Epithelial cell of prostate (primary cell): ENCODE measurements around the gene SKI.
A peak's percentile ranks its signal among the peaks of the same experiment; 100 is the strongest.

ENCODE experiments used
- DNase-seq: peaks from one replicate; pipeline ENCODE4 v3.0.0-alpha.2; 2011; ENCODE audit warnings: low read depth, low spot score
- H3K27ac ChIP-seq: fragments of 450-650 bp; 2 replicates; pipeline ENCODE4 v1.5.1; 2017; ENCODE audit warnings: mild to moderate bottlenecking

Gene SKI

GRCh38 chr1:2228157-2228594 lies at the start of gene SKI:
TSS of gene SKI (plus strand) at chr1:2228319. CDS start at chr1:2228767, 448 bp downstream.
- DNase-seq: no peak

GRCh38 chr1:2178875-2179274 lies 49.2 kb upstream of the SKI start:
- DNase-seq: no peak
- H3K27ac ChIP-seq: no peak overlapping the region

More at GRCh38 chr1:2228157-2228594, at the start of gene SKI:
- H3K27ac ChIP-seq: peak within 1 kb of the TSS; percentile 85

DNA sequence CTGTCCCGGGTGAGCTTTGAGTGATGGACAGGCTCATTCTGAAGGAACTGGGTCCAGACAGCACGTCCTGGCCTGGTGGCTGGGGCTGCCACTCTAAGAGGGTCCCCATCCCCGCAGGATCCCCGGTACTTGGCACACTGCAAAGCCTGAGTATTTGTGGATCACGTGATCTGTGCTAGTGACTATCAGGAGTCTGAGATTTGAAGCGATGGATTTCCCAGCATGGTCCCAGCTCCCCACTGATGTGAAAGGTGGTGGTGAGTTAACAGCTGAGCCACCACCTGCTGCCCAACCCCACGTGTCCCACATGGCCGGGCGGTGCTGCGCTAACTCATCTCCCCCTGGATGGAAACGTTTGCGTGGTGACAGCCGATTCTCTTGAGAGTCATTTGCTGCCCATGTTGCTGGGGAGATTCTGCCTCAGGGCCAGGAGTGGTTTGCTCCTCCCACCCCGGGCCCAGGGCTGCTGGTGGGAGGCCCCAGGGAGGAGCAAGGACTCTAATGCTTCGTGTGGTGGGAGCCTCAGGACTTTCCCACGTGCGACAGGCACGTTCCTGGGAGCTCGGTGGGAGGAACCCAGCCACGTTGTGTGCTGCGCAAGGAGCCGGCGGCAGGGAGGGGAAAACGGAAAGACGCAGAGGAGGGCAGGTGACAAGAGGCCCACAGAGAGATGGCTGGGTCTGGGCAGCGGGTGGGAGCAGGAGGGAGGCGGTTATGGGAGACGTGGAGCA lies 48.7 kb upstream of the SKI start:
- no peak overlapping the region for H3K27ac ChIP-seq
- no peak for DNase-seq

DNA sequence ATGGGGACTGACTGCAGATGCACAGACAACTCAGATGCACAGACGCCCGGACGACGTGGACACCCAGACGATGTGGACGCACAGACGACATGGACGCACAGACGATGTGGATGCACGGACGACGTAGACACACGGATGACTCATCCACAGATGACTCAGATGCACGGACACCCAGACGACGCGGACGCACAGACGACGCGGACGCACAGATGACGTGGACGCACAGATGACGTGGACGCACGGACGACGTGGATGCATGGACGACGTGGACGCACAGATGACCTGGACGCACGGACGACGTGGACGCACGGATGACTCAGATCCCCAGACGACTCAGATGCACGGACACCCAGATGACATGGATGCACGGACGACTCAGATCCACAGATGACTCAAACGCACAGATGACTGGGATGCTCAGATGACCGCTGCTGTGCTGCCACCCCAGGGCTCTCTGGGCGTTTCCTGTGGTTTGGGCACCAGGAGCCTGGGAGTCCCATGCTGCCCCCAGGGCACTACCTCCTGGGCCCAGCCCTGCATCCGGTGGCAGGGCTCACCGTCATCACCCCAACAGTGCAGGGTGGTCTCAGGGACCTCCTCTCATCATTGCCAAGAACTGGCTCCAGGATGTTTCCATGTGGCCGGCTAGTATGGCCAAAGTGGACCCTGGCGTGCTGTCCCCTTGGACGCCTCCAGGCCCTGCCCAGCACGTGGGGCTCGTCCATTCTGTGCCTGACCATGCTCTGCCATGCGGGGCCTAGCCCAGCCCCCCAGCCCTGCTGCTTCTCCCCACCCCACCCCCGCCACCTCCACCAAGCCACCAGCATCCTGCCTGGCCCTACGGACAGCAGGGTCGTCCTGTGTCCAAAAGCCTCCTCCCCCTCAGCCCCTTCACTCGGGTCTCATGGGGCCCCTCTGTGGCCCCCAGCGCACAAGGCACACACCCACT lies 47.5 kb upstream of the SKI start:
- no peak overlapping the region for H3K27ac ChIP-seq

DNA sequence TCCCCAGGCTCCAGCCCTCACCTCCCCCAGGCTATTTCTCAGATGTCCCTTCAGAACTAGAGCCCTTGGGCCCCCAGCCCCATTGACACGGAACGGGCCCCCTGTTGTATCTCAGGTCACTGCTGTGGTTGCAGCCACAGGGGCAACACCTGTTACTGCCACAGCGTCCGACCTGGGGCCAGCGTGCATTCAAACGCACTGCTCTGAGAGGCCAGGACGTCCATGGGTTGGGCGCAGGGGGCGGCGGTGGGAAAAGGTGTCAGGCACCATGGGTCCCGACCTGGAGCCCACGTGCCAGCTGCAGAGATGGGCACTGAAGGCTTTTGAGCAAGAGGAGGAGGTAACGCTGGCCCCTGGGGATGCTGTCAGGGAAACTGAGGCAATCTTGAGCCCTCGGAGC lies 46.8 kb upstream of the SKI start:
- no peak overlapping the region for H3K27ac ChIP-seq
- DNase-seq: no peak

More for the DNA sequence above, 47.5 kb upstream of the SKI start:
- DNase-seq: no peak

- no peak for DNase-seq
- no peak overlapping the region for H3K27ac ChIP-seq
Measured at GRCh38 chr1:2181752-2182151, 46.4 kb upstream of the SKI start.

DNA sequence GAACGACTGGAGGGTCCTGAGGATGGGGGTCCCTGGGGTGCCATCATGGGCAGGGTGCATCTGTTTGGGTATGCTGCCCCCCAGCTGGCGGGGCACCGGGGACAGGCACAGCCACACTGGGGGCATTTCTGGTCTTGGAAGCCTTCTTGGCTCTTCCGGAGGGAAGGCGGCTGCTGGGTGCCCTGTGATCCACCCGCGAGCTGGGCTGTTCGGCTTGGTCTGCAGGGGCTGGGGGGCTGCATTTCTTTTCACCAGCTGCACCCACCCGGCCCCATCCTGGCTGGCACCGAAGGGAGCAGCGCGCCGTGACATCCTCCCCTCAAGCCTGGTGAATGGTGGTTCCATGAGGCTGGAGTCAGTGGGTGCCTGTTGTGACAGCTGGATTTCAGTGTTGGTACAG lies 45.7 kb upstream of the SKI start:
- no peak overlapping the region for H3K27ac ChIP-seq
- no peak for DNase-seq

DNA sequence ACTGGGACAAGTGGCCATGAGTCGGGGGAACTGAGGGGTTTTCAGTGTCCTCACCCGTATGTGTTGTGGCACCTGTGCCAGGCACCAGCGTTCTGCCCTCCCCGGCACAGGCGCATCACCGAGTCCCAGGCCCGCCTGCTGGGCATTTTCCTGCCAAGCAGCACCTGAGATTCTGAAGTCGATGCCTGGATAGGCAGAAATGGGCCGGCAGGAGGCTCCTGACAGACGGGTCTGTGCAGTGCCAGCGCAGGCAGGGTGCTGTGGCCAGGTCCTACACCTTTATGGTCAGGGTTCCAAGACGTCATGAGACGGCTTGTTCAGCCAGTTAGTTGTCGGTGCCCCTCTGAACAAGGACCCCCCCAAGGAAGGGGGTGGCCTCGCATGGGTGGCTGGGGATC lies 44.2 kb upstream of the SKI start:
- no peak for DNase-seq
- no peak overlapping the region for H3K27ac ChIP-seq

GRCh38 chr1:2184531-2184930 lies 43.6 kb upstream of the SKI start:
- H3K27ac ChIP-seq: no peak overlapping the region
- DNase-seq: no peak

GRCh38 chr1:2184934-2185333 lies 43.2 kb upstream of the SKI start:
- no peak for DNase-seq
- H3K27ac ChIP-seq: no peak overlapping the region

GRCh38 chr1:2185880-2186855 lies 42.0 kb upstream of the SKI start:
- DNase-seq: no peak
- no peak overlapping the region for H3K27ac ChIP-seq

DNA sequence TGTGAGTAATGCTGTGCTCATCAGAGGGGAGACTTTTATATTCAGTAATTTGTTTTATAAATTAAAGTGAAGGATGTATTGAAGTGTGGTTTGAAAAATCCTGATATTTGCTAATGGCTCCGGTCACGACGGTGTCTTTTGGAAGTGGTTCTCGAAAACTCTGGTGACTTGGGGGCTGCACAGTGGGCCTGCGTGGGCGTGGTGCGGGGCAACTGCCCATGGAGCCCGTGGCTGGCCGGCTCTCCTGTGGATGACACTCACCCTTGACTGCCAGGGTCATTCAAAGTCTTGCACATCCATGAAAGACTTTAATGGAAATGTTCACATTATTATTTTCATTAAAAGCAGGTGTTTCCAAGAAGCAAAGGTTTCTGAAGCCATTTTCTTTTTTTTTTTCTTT lies 41.2 kb upstream of the SKI start:
- no peak for DNase-seq
- H3K27ac ChIP-seq: no peak overlapping the region

- DNase-seq: no peak
- no peak overlapping the region for H3K27ac ChIP-seq
Measured at GRCh38 chr1:2187619-2188018, 40.5 kb upstream of the SKI start.

GRCh38 chr1:2188336-2188735 lies 39.8 kb upstream of the SKI start:
- no peak for DNase-seq
- no peak overlapping the region for H3K27ac ChIP-seq

DNA sequence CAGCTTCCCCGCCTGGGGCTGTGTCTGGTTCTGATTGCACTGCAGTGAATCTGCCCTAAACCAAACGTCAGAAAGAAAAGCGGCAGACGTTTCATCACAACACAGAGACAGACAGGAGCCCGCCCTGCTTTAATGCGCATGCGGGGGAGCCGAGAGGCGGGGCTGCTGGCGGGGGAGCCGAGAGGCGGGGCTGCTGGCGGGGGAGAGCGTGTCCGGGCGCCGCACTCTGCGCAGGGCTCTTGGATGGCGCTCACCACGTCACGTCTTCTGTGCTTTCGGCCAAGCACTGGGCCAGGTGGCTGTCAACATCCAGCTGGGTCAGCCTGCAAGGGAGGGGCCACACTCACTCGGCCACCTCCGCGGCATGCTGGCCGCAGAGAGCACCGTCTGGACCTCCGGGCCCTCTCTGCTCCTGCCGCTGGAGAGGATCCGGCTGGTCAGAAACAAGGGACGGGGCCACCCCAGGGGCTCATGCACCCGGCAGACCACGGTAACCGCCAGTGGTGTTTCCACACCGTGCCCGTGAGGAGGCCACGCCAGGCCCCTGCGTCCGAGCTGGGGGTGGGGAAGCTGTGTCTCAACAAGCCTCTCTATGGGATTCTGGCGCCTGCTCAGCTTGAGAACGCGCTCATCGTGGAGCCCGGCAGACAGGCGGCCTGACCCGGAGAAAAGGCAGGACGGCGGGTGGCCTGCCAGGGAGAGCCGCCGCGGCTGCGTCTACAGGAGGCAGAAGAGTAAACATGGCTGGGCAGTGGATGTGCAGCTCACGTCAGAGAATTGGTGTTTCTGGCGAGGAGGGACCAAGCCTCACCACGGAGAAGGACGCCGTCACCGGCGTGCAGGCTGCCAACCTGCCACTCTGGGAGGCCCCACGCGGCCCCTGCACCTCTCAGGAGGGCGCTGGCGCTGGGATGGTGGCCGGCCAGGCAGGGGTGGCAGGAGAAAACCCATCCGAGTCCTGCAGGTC lies 38.4 kb upstream of the SKI start:
- peak overlapping the region; percentile 76 for H3K27ac ChIP-seq
- peak; percentile 83 for DNase-seq

GRCh38 chr1:2190491-2190976 lies 37.6 kb upstream of the SKI start:
- H3K27ac ChIP-seq: peak overlapping the region; percentile 76
- no peak for DNase-seq

DNA sequence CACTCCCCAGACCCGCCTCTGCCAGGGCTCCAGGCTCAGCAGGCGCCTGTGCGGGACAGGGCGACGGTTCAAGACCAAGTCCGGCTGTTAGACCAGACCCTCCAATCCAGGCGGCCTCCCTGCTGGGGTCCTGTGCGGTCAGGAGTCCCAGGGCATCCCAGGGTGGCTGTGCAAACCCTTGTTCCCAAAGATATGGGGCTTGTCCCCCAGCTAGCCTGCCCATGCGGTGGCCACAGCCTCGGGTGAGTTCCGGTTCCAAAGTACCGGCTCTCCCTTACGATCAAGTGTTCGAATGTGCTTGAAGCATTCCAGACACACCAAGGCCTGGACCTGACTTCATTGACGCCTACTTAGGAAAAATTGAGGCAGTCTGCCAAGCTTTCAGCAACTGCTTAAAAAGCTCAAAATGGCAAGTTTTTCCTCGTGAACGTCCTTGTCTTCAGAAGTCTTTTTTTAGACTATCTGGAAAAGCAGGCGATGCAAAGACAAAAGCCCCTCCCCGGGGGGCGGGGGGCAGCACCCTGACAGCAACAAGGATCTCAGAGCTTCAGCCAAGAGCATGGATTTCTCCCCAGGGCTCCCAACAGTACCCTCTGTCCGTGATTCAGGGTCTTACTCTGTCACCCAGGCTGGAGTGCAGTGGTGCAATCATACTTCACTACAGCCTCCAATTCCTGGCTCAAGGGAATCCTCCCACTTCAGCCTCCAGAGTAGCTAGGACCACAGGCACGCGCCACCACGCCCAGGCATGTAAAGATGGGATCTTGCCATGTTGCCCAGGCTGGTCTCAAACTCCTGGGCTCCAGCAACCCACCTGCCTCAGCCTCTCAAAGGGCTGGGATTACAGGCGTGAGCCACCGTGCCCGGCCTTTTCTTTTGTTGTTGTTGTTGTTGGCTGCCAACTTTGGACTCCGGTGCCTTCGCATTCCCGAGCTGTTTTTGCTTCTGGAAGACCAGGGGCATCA lies 35.8 kb upstream of the SKI start:
- no peak for DNase-seq
- H3K27ac ChIP-seq: no peak overlapping the region
